OCI-LY1 (cell line): ENCODE results near the gene SAP30BP.

Experiments used
- CTCF ChIP-seq: fragments of 200-600 bp; sonication (generic), shearing (Covaris generic); IDR thresholded peaks from 2 replicates; pipeline ENCODE4 v1.5.1; 2017; ENCODE audit warnings: mild to moderate bottlenecking, antibody characterized with exemption, low read length, moderate library complexity, mixed read lengths
- EZH2 ChIP-seq: fragments of 200-600 bp; sonication (generic), shearing (Covaris generic); IDR thresholded peaks from 2 replicates; pipeline ENCODE4 v1.8.0; 2017; ENCODE audit warnings: borderline replicate concordance, mixed run types, mild to moderate bottlenecking, antibody characterized with exemption, low read length, moderate library complexity, mixed read lengths

- TF ChIP-seq EZH2 (no peak), CTCF (no peak)
These were observed 83.7 kb downstream of the SAP30BP start for GRCh38 chr17:75750661-75751423.
